ENCODE measurements around the gene CGGBP1. TPM values are rescaled to one million over a fixed set of nuclear protein-coding genes. Genes with fewer than 3 reads are reported as not detected.

The CGGBP1 gene, protein sequence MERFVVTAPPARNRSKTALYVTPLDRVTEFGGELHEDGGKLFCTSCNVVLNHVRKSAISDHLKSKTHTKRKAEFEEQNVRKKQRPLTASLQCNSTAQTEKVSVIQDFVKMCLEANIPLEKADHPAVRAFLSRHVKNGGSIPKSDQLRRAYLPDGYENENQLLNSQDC
- 51.6 and 53.4 TPM in 2 replicates for total RNA-seq

DNA sequence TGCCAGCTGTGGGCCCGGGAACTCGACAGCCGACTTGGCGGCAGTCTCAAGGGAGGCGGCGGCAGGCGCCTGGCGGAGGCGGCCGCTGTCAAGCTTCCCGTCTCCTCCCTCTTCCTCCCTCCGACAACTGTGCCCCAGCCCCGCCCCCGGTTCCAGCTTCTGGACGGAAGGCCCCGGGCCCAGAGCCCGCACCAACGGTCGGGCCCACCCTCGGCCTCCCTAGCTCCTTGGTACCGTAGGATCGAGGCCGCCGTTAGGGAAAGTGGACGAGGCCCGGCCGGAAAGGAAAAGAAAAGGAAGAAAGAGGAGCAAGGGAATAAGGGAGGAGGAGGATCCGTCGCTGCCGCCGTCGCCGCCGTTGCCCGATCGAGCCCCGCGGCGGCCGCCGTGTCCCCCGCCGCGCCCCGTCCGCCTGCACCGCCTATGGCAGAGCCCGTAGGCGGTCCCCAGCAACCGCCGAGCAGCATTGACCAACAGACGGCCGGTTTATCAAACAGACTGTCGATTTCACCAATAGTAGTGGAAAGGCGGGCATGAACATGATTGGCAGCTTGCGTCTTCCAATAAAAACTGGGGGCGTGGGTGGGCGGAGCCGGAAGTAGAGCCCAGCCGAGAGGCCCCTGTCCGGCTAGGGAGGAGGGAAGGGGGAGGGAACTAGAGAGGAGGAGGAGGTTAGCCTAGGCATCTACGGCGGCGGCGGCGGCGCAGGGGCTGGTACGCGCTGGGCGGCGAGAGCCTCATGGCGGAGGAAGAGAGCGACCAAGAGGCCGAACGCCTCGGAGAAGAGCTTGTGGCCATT is at the start of gene CGGBP1, which contains the start of gene ZNF654:
Gene CGGBP1, minus strand, starts transcription at position 425 of the 799 bp plus-strand sequence. CDS start 3,029 bp downstream, outside the sequence.
Gene ZNF654, plus strand, starts transcription at position 675 of the 799 bp plus-strand sequence. Its CDS starts 65 bp downstream, at position 740.
- H3K36me3 ChIP-seq (ENCODE audit: control insufficient read depth, insufficient read depth, low read length), result peaks cover 1% of the 10 kb centered on the region
- peak within 1 kb of the TSS; percentile 87 for H3K4me3 ChIP-seq (ENCODE audit: low read depth, low read length)
- peak; percentile 89 for DNase-seq (ENCODE audit: low read depth)
- TF ChIP-seq, protein P1, sequence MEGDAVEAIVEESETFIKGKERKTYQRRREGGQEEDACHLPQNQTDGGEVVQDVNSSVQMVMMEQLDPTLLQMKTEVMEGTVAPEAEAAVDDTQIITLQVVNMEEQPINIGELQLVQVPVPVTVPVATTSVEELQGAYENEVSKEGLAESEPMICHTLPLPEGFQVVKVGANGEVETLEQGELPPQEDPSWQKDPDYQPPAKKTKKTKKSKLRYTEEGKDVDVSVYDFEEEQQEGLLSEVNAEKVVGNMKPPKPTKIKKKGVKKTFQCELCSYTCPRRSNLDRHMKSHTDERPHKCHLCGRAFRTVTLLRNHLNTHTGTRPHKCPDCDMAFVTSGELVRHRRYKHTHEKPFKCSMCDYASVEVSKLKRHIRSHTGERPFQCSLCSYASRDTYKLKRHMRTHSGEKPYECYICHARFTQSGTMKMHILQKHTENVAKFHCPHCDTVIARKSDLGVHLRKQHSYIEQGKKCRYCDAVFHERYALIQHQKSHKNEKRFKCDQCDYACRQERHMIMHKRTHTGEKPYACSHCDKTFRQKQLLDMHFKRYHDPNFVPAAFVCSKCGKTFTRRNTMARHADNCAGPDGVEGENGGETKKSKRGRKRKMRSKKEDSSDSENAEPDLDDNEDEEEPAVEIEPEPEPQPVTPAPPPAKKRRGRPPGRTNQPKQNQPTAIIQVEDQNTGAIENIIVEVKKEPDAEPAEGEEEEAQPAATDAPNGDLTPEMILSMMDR (IDR thresholded peaks at IDR 0.05; ENCODE audit: insufficient read depth, low read length, poor library complexity, severe bottlenecking), result no peak
- H3K27me3 ChIP-seq (ENCODE audit: control insufficient read depth, insufficient read depth, low read length), result no peaks in the 10 kb centered on the region

DNA sequence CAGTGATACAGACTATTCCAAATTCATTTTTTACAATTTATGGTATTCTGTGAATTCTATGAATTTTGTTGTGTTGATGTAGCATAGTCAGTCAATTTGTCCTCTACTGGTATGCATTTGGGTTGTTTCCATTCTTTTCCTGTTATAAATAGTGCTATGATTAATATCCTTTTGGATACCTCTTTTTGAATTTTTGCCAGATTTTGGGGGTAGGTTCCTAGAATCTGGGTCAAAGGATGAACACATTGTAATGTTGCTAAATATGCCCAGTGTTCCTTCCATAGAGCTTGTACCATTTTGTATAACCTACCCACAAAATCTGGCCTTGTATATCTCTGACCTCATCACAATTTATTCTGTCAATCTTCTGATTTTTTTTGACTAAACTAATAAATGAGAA is 46.5 kb upstream of the CGGBP1 start:
- no peaks in the 10 kb centered on the region for H3K36me3 ChIP-seq (ENCODE audit: control insufficient read depth, insufficient read depth, low read length)

DNA sequence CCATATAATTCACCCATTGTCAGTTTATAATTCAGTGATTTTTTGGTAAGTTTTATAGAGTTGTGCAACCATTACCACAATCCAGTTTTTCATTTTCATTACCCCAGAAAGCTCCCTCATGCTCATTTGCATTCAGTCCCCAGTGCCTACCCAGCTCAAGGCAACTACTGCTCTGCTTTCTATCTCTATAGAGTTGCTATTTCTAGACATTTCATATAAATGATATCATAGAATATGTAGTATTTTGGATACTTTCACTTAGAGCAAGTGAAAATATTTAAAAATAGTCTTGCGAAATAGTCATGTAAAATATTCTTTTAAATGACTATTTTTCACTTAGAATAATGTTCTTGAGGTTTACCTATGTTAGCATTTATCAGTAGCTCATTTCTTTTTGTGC is 42.3 kb upstream of the CGGBP1 start:
- no peak for DNase-seq (ENCODE audit: low read depth)
- H3K36me3 ChIP-seq (ENCODE audit: control insufficient read depth, insufficient read depth, low read length), result no peaks in the 10 kb centered on the region
- TF ChIP-seq, protein P1 (IDR thresholded peaks at IDR 0.05; ENCODE audit: insufficient read depth, low read length, poor library complexity, severe bottlenecking), result no peak
- H3K27me3 ChIP-seq (ENCODE audit: control insufficient read depth, insufficient read depth, low read length), result no peaks in the 10 kb centered on the region
- H3K4me3 ChIP-seq (ENCODE audit: low read depth, low read length), result no peak overlapping the region

More for the DNA sequence above, 46.5 kb upstream of the CGGBP1 start:
- TF ChIP-seq, protein P1 (IDR thresholded peaks at IDR 0.05; ENCODE audit: insufficient read depth, low read length, poor library complexity, severe bottlenecking), result no peak
- H3K27me3 ChIP-seq (ENCODE audit: control insufficient read depth, insufficient read depth, low read length), result no peaks in the 10 kb centered on the region
- no peak for DNase-seq (ENCODE audit: low read depth)
- H3K4me3 ChIP-seq (ENCODE audit: low read depth, low read length), result no peak overlapping the region

DNA sequence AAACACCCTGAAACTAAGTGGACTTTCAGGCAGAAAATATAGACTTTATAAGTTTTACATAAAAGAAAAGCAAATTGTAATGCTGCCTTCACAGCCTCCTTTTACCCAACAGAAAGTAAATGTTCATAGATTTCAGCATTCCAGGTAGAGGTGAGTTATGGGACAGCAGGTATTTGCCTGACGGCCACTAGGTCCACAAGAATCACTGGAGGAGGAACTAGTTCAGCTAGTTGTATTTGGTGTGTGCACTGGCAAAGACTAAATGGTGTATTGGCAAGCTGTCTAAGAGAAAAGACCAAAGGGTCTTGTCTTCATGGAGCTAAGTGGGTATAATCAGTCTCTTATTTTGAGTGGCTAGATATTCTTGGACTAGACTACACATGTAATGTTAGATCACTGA is 34.5 kb upstream of the CGGBP1 start:
- no peak for DNase-seq (ENCODE audit: low read depth)
- Histone ChIP-seq H3K27me3 (ENCODE audit: control insufficient read depth, insufficient read depth, low read length) (no peaks in the 10 kb centered on the region), H3K36me3 (ENCODE audit: control insufficient read depth, insufficient read depth, low read length) (no peaks in the 10 kb centered on the region), H3K4me3 (ENCODE audit: low read depth, low read length) (no peak overlapping the region)
- TF ChIP-seq, protein P1 (IDR thresholded peaks at IDR 0.05; ENCODE audit: insufficient read depth, low read length, poor library complexity, severe bottlenecking), result no peak

DNA sequence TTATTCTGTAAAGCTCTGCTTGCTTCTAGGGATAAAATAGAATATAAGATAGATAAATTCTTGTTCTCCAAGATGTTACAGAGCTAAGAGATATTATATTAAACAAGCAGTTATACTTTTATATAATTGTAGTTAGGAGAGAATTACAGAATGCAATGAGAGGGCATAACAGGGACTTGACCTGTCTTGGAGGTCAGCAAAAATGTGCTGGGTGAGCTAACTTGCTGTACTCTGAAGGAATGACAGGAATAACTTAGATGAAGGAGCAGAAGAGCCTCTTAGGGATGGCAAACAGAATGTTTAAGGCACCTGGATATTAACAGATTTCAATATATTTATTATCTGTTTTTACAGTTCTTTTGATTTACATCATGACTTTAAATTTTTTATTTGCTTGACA is 33.5 kb upstream of the CGGBP1 start:
- Histone ChIP-seq H3K36me3 (ENCODE audit: control insufficient read depth, insufficient read depth, low read length) (no peaks in the 10 kb centered on the region), H3K4me3 (ENCODE audit: low read depth, low read length) (no peak overlapping the region), H3K27me3 (ENCODE audit: control insufficient read depth, insufficient read depth, low read length) (no peaks in the 10 kb centered on the region)
- DNase-seq (ENCODE audit: low read depth), result no peak
- TF ChIP-seq, protein P1 (IDR thresholded peaks at IDR 0.05; ENCODE audit: insufficient read depth, low read length, poor library complexity, severe bottlenecking), result no peak
